Activated T-cell treated with anti-CD3 and anti-CD28 coated beads, Interleukin-2, amount 50 U/mL, for 72 hours (primary cell): ENCODE results near the gene RABGGTB. TPM values are rescaled to one million over a fixed set of nuclear protein-coding genes. Genes with fewer than 3 reads are reported as not detected.
"Not testable (repeated sequence)": the region's sequence is repeated elsewhere in the genome, so short reads cannot be mapped to it uniquely, and the experiment has no call there.

Experiments used
- ATAC-seq, 2 donors: fragments of 150-1000 bp; cut with Tn5 transposase; replicated peaks in 1 of 2; 2 replicates each; pipeline ENCODE4 v1.10.0; 2021; ENCODE audit warnings: moderate library complexity in 2 of 2, mild to moderate bottlenecking in 1 of 2
- DNase-seq, 2 donors: peaks; one replicate each; pipeline ENCODE4 v3.0.0; 2021 to 2022; ENCODE audit warnings: mixed read lengths in 1 of 2
- H3K27ac Mint-ChIP-seq: one replicate; pipeline ENCODE4 v1.8.0; 2022; ENCODE audit warnings: mild to moderate bottlenecking, moderate library complexity, mixed read lengths
- H3K27me3 Mint-ChIP-seq: one replicate; pipeline ENCODE4 v1.8.0; 2022; ENCODE audit warnings: low read depth, mixed read lengths
- H3K36me3 Mint-ChIP-seq, 2 donors: one replicate each; pipeline ENCODE4 v1.8.0; 2022; ENCODE audit warnings: mixed read lengths in 2 of 2, mild to moderate bottlenecking in 1 of 2; ENCODE audit not compliant: insufficient read depth in 2 of 2
- H3K4me1 Mint-ChIP-seq: one replicate; pipeline ENCODE4 v1.8.0; 2022; ENCODE audit warnings: low read depth, mixed read lengths
- H3K4me3 Mint-ChIP-seq, 2 donors: one replicate each; pipeline ENCODE4 v1.8.0; 2022; ENCODE audit warnings: mild to moderate bottlenecking in 2 of 2, mixed read lengths in 2 of 2, moderate library complexity in 2 of 2
- H3K9me3 Mint-ChIP-seq, 2 donors: one replicate each; pipeline ENCODE4 v1.8.0; 2022; ENCODE audit warnings: mixed read lengths in 2 of 2
- total RNA-seq, 2 donors: library from RNA; stranded (reverse); gene quantifications; one replicate each; pipeline ENCODE4 v1.2.3, GENCODE V29; 2022

Gene RABGGTB
- total RNA-seq, 2 donors from 2014 or later, result 133 to 156 TPM

- H3K9me3 Mint-ChIP-seq, H3K4me1 Mint-ChIP-seq, DNase-seq, H3K27me3 Mint-ChIP-seq, H3K4me3 Mint-ChIP-seq, H3K27ac Mint-ChIP-seq, H3K36me3 Mint-ChIP-seq: not testable (repeated sequence)
- ATAC-seq, result peak in 1 of 2 donors; percentile 12
Observed at GRCh38 chr1:75801480-75801879, 15.4 kb downstream of the RABGGTB start.

GRCh38 chr1:75808921-75809320, 22.9 kb downstream of the RABGGTB start:
- no peaks in the 10 kb centered on the region for H3K36me3 Mint-ChIP-seq
- H3K9me3 Mint-ChIP-seq, result no peaks in the 10 kb centered on the region
- no peaks in the 10 kb centered on the region for H3K4me1 Mint-ChIP-seq
- no peaks in the 10 kb centered on the region for H3K27me3 Mint-ChIP-seq
- DNase-seq (no peak), ATAC-seq (no peak)
- no peak overlapping the region for H3K27ac Mint-ChIP-seq
- no peak overlapping the region for H3K4me3 Mint-ChIP-seq

- not testable (repeated sequence) for H3K27me3 Mint-ChIP-seq, ATAC-seq, H3K4me1 Mint-ChIP-seq, H3K27ac Mint-ChIP-seq, H3K36me3 Mint-ChIP-seq, H3K4me3 Mint-ChIP-seq, DNase-seq, H3K9me3 Mint-ChIP-seq
Observed at GRCh38 chr1:75810113-75810512, 24.1 kb downstream of the RABGGTB start.

GRCh38 chr1:75811211-75811981, 25.3 kb downstream of the RABGGTB start:
- Mint-ChIP-seq H3K27me3 (no peaks in the 10 kb centered on the region), H3K4me3 (no peak overlapping the region), H3K27ac (no peak overlapping the region), H3K9me3 (no peaks in the 10 kb centered on the region), H3K4me1 (no peaks in the 10 kb centered on the region), H3K36me3 (no peaks in the 10 kb centered on the region)
- DNase-seq, result no peak
- ATAC-seq, result no peak

GRCh38 chr1:75812065-75812464, 26.0 kb downstream of the RABGGTB start:
- H3K9me3 Mint-ChIP-seq, result no peaks in the 10 kb centered on the region
- no peak overlapping the region for H3K4me3 Mint-ChIP-seq
- H3K27ac Mint-ChIP-seq, result no peak overlapping the region
- H3K36me3 Mint-ChIP-seq, result no peaks in the 10 kb centered on the region
- no peaks in the 10 kb centered on the region for H3K4me1 Mint-ChIP-seq
- no peak for DNase-seq
- no peak for ATAC-seq
- no peaks in the 10 kb centered on the region for H3K27me3 Mint-ChIP-seq

- H3K4me1 Mint-ChIP-seq, DNase-seq, H3K27ac Mint-ChIP-seq, H3K27me3 Mint-ChIP-seq, H3K4me3 Mint-ChIP-seq, ATAC-seq: not testable (repeated sequence)
- H3K36me3 Mint-ChIP-seq, result peaks cover 7 to 18% of the 10 kb centered on the region in 2 donors
- H3K9me3 Mint-ChIP-seq, result peaks cover 3 to 16% of the 10 kb centered on the region in 2 donors
Observed at GRCh38 chr1:75823596-75823995, 37.5 kb downstream of the RABGGTB start.

GRCh38 chr1:75836528-75837100, 50.6 kb downstream of the RABGGTB start:
- DNase-seq, result no peak
- Mint-ChIP-seq H3K27me3 (no peaks in the 10 kb centered on the region), H3K36me3 (peaks cover 3 to 5% of the 10 kb centered on the region in 2 donors), H3K4me3 (no peak overlapping the region), H3K9me3 (peaks cover 21 to 28% of the 10 kb centered on the region in 2 donors), H3K27ac (no peak overlapping the region), H3K4me1 (no peaks in the 10 kb centered on the region)
- ATAC-seq, result no peak

- H3K27ac Mint-ChIP-seq, result no peak overlapping the region
- H3K4me3 Mint-ChIP-seq, result no peak overlapping the region
- peaks cover 15 to 22% of the 10 kb centered on the region in 2 donors for H3K9me3 Mint-ChIP-seq
- H3K27me3 Mint-ChIP-seq, result no peaks in the 10 kb centered on the region
- no peaks in the 10 kb centered on the region for H3K4me1 Mint-ChIP-seq
- peaks cover under 1 to 3% of the 10 kb centered on the region in 2 donors for H3K36me3 Mint-ChIP-seq
- no peak for ATAC-seq
- DNase-seq, result no peak
Observed at GRCh38 chr1:75838079-75838478, 52.0 kb downstream of the RABGGTB start.

- H3K4me3 Mint-ChIP-seq, result no peak overlapping the region
- ATAC-seq (no peak), DNase-seq (no peak)
- no peaks in the 10 kb centered on the region for H3K4me1 Mint-ChIP-seq
- no peaks in the 10 kb centered on the region for H3K27me3 Mint-ChIP-seq
- peaks cover 7 to 10% of the 10 kb centered on the region in 2 donors for H3K9me3 Mint-ChIP-seq
- H3K27ac Mint-ChIP-seq, result no peak overlapping the region
- peaks cover 0 to 3% of the 10 kb centered on the region in 2 donors for H3K36me3 Mint-ChIP-seq
Observed at GRCh38 chr1:75841421-75841820, 55.4 kb downstream of the RABGGTB start.

Other genes starting within 250 kb of the RABGGTB start
- under 1 TPM in 1 of 2 donors, not detected in 1; 0.70 TPM for gene SLC44A5, start 175.1 kb upstream of the RABGGTB start, total RNA-seq
- gene ACADM, start 61.5 kb upstream of the RABGGTB start, total RNA-seq, result 10 to 100 TPM; 43.1 to 48.9 TPM
- under 1 TPM; 0.65 to 0.99 TPM for gene MSH4, start 10.6 kb downstream of the RABGGTB start, total RNA-seq
- gene ASB17, start 146.1 kb downstream of the RABGGTB start, total RNA-seq, result not detected